A549 (cell line): ENCODE results near the gene CKS2.

Experiments used
- CBX2 ChIP-seq: fragments of 200-600 bp; sonication (generic); IDR thresholded peaks from 2 replicates; pipeline ENCODE4 v1.6.1; 2016; ENCODE audit warnings: low read depth, mild to moderate bottlenecking, borderline replicate concordance
- CEBPB ChIP-seq, 2 experiments: fragments of >200 bp in 1 of 2; sonication (Bioruptor Twin) in 1 of 2; formaldehyde crosslinking in 1 of 2; IDR thresholded peaks; 2 replicates each; pipeline ENCODE4 v1.6.1; 2012 to 2016
- CHD2 ChIP-seq: fragments of 150-350 bp; IDR thresholded peaks from 2 replicates; pipeline ENCODE4 v1.6.1; 2014; ENCODE audit warnings: low read length; ENCODE audit not compliant: partially characterized antibody
- EHMT2 ChIP-seq: fragments of 200-600 bp; sonication (generic); IDR thresholded peaks from 2 replicates; pipeline ENCODE4 v1.6.1; 2016; ENCODE audit warnings: antibody characterized with exemption, low read depth, mild to moderate bottlenecking, moderate library complexity
- ESRRA ChIP-seq: fragments of 150-350 bp; IDR thresholded peaks from 2 replicates; pipeline ENCODE4 v1.6.1; 2014; ENCODE audit warnings: mild to moderate bottlenecking, low read length, borderline replicate concordance
- HDAC2 ChIP-seq: fragments of 200-600 bp; sonication (generic); IDR thresholded peaks from 2 replicates; pipeline ENCODE4 v1.6.1; 2016
- MYC ChIP-seq: IDR thresholded peaks from 2 replicates; pipeline ENCODE4 v1.6.1; 2012; ENCODE audit warnings: mild to moderate bottlenecking, inconsistent platforms, low read length, improper control_type of control experiment, borderline replicate concordance
- POLR2A ChIP-seq: IDR thresholded peaks from 2 replicates; pipeline ENCODE4 v1.6.1; 2012; ENCODE audit warnings: mild to moderate bottlenecking, low read length
- SMC3 ChIP-seq: fragments of >200 bp; sonication (Bioruptor Twin); formaldehyde crosslinking; IDR thresholded peaks from 3 replicates; pipeline ENCODE4 v1.6.1; 2018; ENCODE audit warnings: inconsistent platforms
- TF ChIP-seq, protein P1 (sequence below): fragments of >200 bp; sonication (Bioruptor Twin); formaldehyde crosslinking; IDR thresholded peaks from 3 replicates; pipeline ENCODE4 v1.5.1; 2016
- TF ChIP-seq, protein P2 (sequence below): fragments of 450-650 bp; IDR thresholded peaks from 2 replicates; pipeline ENCODE4 v1.6.1; 2014; ENCODE audit warnings: antibody characterized with exemption
- TF ChIP-seq, protein P3 (sequence below): fragments of 200-600 bp; sonication (generic); IDR thresholded peaks from 2 replicates; pipeline ENCODE4 v1.6.1; 2016; ENCODE audit warnings: antibody characterized with exemption, mild to moderate bottlenecking, moderate library complexity

DNA sequence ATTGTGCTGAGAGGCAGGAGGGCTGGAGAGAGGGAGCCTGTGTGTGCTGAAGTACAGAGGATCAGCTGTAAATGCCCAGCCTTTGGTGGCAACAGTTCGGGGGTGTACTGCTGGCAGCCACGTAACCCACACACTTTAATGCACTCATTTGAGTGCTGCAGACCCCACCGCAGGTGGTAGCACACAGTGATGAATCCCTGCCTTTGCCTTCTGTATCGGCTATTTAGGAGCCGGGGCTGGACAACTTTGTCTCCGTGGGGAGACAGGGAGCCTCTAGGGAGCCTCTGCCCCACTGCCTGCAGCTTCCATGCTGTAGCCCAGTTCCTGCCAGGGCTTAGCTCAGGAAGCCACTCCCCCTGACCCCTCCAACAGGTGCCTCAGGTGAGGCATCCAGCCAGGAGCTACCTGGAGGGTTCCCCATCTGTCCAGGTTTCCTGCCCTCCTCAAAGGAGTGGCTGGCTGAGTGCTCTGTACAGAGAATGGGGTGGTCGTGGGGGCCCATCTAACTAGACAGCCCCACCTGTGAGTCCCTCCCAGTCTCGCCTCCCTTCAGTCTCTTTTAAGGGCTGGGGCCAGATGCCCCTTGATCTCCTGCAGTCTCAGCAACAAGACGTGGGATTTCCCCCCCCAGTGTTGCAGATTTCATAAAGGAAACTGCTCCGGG lies 51.8 kb downstream of the CKS2 start:
- TF ChIP-seq ESRRA (no peak), SMC3 (no peak), HDAC2 (no peak), EHMT2 (no peak), POLR2A (no peak), MYC (no peak), CHD2 (no peak), CEBPB (IDR thresholded peaks at IDR 0.05) (no peak), CBX2 (no peak)
- TF ChIP-seq, protein P1, sequence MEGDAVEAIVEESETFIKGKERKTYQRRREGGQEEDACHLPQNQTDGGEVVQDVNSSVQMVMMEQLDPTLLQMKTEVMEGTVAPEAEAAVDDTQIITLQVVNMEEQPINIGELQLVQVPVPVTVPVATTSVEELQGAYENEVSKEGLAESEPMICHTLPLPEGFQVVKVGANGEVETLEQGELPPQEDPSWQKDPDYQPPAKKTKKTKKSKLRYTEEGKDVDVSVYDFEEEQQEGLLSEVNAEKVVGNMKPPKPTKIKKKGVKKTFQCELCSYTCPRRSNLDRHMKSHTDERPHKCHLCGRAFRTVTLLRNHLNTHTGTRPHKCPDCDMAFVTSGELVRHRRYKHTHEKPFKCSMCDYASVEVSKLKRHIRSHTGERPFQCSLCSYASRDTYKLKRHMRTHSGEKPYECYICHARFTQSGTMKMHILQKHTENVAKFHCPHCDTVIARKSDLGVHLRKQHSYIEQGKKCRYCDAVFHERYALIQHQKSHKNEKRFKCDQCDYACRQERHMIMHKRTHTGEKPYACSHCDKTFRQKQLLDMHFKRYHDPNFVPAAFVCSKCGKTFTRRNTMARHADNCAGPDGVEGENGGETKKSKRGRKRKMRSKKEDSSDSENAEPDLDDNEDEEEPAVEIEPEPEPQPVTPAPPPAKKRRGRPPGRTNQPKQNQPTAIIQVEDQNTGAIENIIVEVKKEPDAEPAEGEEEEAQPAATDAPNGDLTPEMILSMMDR: no peak
- TF ChIP-seq, protein P2, sequence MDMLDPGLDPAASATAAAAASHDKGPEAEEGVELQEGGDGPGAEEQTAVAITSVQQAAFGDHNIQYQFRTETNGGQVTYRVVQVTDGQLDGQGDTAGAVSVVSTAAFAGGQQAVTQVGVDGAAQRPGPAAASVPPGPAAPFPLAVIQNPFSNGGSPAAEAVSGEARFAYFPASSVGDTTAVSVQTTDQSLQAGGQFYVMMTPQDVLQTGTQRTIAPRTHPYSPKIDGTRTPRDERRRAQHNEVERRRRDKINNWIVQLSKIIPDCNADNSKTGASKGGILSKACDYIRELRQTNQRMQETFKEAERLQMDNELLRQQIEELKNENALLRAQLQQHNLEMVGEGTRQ: no peak
- TF ChIP-seq, protein P3, sequence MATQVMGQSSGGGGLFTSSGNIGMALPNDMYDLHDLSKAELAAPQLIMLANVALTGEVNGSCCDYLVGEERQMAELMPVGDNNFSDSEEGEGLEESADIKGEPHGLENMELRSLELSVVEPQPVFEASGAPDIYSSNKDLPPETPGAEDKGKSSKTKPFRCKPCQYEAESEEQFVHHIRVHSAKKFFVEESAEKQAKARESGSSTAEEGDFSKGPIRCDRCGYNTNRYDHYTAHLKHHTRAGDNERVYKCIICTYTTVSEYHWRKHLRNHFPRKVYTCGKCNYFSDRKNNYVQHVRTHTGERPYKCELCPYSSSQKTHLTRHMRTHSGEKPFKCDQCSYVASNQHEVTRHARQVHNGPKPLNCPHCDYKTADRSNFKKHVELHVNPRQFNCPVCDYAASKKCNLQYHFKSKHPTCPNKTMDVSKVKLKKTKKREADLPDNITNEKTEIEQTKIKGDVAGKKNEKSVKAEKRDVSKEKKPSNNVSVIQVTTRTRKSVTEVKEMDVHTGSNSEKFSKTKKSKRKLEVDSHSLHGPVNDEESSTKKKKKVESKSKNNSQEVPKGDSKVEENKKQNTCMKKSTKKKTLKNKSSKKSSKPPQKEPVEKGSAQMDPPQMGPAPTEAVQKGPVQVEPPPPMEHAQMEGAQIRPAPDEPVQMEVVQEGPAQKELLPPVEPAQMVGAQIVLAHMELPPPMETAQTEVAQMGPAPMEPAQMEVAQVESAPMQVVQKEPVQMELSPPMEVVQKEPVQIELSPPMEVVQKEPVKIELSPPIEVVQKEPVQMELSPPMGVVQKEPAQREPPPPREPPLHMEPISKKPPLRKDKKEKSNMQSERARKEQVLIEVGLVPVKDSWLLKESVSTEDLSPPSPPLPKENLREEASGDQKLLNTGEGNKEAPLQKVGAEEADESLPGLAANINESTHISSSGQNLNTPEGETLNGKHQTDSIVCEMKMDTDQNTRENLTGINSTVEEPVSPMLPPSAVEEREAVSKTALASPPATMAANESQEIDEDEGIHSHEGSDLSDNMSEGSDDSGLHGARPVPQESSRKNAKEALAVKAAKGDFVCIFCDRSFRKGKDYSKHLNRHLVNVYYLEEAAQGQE: no peak
